ENCODE measurements around the gene MIF.
"Not testable (repeated sequence)": the region's sequence is repeated elsewhere in the genome, so short reads cannot be mapped to it uniquely, and the experiment has no call there.

The MIF gene

DNA sequence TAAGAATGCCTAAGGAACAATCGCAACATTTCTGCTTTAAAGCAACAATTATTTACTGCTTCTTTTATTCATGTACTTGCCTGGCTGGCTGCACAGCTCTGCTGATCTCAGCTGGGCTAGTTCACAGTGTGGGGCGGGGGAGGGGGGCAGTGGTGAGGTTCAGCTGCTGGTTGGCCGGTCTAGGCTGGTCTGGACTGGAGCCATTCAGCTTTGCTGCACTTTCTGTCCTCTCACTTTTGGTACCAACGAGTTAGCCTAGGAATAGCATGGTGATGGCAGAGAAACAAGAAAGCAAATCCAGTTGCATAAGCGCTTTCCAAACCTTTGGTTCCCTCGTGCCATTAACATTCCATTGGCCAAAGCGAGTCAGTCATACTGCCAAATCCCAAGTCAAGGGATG is 16.0 kb upstream of the MIF start:
- DNase-seq, result no peak

DNA sequence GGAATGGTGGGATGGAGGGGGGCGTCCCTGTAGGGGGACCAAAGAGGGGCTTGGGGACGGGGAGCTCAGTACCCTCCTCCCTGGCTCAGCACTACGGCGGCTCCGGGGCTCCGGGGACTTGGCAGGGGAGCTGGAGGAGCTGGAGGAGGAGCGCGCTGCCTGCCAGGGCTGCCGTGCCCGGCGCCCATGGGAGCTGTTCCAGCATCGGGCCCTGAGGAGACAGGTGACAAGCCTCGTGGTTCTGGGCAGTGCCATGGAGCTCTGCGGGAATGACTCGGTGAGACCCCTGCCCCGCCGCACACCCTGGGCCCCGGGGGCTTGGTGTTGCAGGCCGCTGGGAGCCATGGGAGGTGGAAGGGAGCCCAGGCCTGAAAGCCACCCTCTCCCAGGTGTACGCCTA is 11.8 kb upstream of the MIF start:
- no peak for DNase-seq

- no peak for DNase-seq
These were observed 10.5 kb upstream of the MIF start for GRCh38 chr22:23883658-23884057.

DNA sequence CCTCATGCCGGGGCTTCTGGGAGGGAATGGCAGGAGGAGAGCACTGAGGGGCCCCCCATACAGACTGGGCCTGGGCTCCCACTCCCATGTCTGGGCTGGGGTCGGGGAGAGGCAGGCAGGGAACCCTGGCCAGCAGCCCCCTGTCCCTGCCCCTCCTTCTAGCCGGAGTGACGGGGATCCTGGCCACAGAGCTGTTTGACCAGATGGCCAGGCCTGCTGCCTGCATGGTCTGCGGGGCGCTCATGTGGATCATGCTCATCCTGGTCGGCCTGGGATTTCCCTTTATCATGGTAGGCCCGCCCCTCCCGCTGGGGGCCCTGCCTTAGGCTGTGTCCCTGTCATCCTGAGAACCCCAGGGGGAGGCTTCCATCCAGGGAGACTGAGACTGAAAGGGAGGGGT is 10.0 kb upstream of the MIF start:
- no peak for DNase-seq

DNA sequence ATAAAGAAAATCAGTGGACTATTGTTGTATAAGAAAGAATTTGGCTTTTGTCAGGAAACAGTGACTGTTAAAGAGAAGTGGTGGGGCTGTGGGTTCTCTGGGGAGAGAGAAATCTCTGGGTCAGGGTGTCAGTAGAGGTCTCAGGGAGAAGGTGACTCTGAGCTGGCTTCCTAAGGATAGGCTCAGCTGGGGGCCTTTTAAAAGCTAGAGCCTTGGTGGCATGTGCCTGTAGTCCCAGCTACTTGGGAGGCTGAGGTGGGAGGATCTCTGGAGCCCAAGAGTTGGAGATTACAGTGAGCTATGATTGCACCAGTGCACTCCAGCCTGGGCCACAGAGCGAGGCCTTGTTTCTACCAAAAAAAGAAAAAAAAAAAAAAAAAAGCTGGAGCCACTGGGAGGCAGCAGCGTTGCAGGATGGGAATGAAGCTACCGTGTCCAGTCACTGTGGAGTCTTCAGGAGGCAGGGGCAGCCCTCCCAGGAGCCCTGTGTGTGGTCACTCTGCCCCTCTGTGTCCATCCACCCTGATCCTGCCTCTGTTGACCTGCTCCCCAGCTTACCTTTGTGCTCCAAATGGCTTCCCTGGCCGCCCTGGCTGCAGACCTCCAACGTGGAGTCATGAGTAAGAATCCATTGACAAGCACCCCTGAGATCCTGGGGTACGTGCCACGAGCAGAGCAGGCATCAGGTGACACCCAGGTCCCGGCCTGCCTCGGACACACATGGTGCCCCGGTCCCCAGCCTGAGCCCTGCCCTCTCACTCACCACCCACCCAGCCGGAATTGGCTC is 5.4 kb upstream of the MIF start:
- DNase-seq, result no peak

DNA sequence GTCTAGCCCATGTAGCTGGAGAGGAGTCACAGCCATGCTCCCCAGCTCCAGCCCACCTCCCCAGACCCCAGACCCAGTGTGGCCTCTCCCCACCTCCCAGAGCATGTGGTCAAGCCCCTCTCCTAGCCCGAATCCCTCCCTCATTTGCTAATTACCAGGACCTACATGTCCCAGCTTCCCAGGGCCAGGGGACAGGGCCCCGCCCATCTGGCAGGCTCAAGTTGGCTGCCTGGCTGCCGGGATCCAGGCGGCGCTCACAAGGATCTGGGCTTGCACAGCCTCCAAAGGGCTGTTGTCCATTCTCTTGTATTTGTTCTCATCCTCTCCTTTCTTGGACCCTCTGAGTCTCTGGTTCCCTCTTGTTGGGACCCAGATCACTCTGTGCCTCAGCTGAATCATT is 4.6 kb upstream of the MIF start:
- no peak for DNase-seq

GRCh38 chr22:23891726-23892125 is 2.5 kb upstream of the MIF start:
- DNase-seq, result no peak

- DNase-seq, result no peak
These were observed 2.1 kb upstream of the MIF start for GRCh38 chr22:23892130-23892529.

- no peak for DNase-seq
These were observed 1.5 kb upstream of the MIF start for GRCh38 chr22:23892706-23893105.

GRCh38 chr22:23893121-23893944 is 850 bp upstream of the MIF start:
- DNase-seq, result no peak

DNA sequence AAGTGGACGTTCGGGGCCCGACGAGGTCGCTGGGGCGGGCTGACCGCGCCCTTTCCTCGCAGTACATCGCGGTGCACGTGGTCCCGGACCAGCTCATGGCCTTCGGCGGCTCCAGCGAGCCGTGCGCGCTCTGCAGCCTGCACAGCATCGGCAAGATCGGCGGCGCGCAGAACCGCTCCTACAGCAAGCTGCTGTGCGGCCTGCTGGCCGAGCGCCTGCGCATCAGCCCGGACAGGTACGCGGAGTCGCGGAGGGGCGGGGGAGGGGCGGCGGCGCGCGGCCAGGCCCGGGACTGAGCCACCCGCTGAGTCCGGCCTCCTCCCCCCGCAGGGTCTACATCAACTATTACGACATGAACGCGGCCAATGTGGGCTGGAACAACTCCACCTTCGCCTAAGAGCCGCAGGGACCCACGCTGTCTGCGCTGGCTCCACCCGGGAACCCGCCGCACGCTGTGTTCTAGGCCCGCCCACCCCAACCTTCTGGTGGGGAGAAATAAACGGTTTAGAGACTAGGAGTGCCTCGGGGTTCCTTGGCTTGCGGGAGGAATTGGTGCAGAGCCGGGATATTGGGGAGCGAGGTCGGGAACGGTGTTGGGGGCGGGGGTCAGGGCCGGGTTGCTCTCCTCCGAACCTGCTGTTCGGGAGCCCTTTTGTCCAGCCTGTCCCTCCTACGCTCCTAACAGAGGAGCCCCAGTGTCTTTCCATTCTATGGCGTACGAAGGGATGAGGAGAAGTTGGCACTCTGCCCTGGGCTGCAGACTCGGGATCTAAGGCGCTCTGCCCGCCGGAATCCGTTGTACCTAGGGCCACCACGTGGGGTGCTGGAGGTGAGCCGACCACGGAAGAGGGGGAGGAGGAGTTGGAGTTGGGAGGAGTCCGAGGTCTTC is 771 bp downstream of the MIF start:
- peak; percentile 39 for DNase-seq

DNA sequence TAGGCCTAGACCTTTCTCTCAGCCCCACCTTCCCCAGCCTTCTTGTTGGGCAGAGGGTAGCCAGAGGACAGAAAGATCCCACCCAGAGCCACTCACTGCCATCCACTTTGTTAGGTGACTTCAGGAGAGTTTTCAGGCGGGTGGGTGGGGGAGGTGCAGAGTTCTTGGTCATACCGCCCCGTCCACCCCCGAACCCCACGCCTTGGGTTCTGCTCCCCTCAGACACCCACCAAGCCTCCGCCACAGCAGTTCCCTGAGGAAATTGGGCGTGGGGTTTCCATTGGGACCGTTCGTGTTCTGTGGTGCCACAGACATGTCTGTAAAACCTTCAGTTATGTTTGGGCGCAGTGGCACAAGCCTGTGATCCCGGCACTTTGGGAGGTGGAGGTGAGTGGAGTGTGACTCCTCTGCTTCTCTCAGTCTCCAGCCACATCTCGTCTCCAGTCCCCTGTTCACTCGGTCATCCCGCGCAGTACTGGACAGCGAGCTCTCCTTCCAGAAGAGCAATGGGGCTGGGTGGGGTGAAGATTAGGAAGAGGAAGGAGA is 1.5 kb downstream of the MIF start:
- no peak for DNase-seq

- no peak for DNase-seq
These were observed 2.0 kb downstream of the MIF start for GRCh38 chr22:23896166-23896522.

DNA sequence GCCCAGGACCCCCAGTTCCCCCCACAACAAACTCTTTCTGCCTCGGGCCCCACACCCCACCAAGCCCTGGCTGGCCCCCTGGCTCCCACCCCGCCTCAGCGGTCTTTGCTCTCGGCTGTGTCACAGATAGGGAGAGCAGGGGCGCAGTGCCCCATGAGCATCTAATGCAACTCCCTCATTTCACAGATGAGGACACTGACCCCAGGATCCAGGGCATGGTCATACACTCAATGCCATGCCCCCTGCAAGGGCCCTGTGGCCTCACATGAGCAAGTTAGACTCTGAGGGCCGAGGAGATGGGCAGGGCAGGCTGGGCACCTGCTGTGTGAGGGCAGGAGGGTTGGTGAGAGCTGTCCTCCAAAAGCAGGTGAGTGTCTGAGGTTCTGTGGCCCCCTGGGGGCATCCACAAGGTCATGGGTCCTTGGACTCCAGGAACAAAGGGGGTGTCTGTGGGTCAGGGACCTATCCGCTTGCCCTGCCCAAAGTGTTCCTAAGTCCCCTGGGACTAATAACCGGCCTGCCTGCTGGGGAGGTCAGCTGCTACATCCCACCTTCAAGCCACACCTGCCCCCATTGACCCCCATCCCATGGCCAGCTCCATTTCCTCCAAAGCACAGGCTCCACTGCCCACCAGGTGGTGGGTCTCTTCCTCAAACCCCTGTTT is 2.5 kb downstream of the MIF start:
- no peak for DNase-seq

DNA sequence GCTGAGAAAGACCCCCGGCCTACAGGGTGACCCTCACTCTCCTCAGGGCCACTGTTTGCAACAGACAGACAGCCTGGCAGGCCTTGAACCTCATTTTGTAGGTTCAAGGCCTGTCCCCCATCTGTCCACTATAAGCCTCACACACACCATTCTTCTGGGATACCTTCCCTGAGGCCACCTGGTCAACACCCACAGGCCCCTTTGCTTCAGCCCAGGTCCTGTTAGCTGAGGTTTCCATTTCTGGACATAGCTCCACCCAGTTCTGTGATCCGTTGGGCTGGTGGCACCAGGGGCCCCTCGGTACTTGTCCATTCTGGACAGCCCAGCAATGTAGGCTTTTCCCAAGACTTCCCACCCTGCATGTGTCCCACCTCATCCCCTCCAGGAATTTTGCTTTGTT is 3.1 kb downstream of the MIF start:
- DNase-seq, result no peak

GRCh38 chr22:23898006-23898974 is 4.1 kb downstream of the MIF start:
- peak; percentile 44 for DNase-seq

DNA sequence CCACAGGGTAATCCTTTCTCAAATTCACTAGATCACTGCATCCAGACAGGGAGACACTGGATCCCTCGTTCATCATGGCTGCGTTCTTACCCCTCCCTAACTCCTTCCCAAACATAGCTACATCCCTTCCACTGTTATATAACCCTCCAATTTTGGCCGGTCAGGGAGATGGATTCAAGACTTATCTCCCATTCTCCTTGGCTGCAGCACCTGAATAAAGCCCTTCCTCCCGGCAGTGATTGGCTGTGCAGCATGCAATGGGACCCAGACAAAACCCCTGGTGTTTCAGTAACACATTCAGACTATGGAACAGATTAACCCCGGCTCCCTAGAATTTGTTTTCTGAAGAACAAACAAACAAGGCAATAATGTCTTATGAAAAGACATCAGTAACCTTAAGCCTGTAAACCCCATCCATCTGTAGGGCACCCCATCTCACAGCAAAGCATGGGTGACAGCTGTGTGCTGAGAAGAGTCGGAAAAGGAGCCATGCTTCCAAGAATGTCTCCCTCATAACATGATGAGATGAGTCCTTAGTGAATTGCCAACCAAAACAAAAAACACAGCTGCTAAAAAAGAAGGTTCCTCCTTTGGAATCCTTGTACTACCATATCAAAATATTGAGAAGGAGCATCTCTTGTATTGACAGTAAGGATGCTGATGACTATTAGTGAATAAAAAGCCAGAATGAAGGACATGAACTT is 5.0 kb downstream of the MIF start:
- no peak for DNase-seq

DNA sequence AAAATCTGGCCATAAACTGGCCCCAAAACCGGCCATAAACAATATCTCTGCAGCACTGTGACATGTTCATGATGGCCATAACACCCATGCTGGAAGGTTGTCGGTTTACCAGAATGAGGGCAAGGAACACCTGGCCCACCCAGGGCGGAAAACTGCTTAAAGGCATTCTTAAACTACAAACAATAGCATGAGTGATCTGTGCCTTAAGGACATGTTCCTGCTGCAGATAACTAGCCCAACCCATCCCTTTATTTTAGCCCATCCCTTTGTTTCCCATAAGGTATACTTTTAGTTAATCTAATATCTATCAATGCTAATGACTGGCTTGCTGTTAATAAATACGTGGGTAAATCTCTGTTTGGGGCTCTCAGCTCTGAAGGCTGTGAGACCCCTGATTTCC is 6.0 kb downstream of the MIF start:
- DNase-seq, result not testable (repeated sequence)

- no peak for DNase-seq
These were observed 7.4 kb downstream of the MIF start for GRCh38 chr22:23901600-23901999.

GRCh38 chr22:23903328-23903971 is 9.3 kb downstream of the MIF start:
- DNase-seq, result no peak
